Measurements from ENCODE around the gene TNFRSF21. TPM values are rescaled to one million over a fixed set of nuclear protein-coding genes. Genes with fewer than 3 reads are reported as not detected.

TNFRSF21 gene
- total RNA-seq, 1 donor from 2014 or later = 46.3 TPM

DNA sequence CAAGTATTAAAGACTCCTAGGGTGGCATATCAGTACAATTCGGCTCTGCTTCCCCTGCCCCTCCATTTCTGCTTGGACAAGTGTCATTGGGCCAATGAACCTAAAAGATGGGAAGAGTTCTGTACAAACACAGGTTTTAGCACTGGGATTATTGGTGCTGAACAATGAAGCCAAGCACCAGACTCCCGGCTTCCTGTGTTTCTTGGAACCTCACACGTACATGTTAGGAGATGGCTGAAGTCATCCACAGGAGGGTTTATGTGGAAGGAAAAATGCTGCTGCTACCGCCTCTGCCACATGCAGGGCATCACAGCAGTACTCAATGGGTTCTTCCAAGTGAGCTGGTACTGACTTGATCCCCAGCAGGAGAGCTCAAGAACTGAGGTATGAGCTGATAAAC, 49.7 kb downstream of the TNFRSF21 start:
- peaks cover 11% of the 10 kb centered on the region for H3K36me3 Mint-ChIP-seq (ENCODE audit: insufficient read depth)
- no peaks in the 10 kb centered on the region for H3K27me3 Mint-ChIP-seq
- H3K4me3 Mint-ChIP-seq (ENCODE audit: low read depth) = no peak overlapping the region
- TF ChIP-seq, protein P1, sequence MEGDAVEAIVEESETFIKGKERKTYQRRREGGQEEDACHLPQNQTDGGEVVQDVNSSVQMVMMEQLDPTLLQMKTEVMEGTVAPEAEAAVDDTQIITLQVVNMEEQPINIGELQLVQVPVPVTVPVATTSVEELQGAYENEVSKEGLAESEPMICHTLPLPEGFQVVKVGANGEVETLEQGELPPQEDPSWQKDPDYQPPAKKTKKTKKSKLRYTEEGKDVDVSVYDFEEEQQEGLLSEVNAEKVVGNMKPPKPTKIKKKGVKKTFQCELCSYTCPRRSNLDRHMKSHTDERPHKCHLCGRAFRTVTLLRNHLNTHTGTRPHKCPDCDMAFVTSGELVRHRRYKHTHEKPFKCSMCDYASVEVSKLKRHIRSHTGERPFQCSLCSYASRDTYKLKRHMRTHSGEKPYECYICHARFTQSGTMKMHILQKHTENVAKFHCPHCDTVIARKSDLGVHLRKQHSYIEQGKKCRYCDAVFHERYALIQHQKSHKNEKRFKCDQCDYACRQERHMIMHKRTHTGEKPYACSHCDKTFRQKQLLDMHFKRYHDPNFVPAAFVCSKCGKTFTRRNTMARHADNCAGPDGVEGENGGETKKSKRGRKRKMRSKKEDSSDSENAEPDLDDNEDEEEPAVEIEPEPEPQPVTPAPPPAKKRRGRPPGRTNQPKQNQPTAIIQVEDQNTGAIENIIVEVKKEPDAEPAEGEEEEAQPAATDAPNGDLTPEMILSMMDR (IDR thresholded peaks at IDR 0.05; ENCODE audit: unreplicated experiment) = no peak
- no peak for DNase-seq (ENCODE audit: low spot score, unreplicated experiment)
- no peaks in the 10 kb centered on the region for H3K9me3 Mint-ChIP-seq (ENCODE audit: low read depth)
- no peaks in the 10 kb centered on the region for H3K4me1 Mint-ChIP-seq (ENCODE audit: low read depth)
- H3K27ac Mint-ChIP-seq = no peak overlapping the region

DNA sequence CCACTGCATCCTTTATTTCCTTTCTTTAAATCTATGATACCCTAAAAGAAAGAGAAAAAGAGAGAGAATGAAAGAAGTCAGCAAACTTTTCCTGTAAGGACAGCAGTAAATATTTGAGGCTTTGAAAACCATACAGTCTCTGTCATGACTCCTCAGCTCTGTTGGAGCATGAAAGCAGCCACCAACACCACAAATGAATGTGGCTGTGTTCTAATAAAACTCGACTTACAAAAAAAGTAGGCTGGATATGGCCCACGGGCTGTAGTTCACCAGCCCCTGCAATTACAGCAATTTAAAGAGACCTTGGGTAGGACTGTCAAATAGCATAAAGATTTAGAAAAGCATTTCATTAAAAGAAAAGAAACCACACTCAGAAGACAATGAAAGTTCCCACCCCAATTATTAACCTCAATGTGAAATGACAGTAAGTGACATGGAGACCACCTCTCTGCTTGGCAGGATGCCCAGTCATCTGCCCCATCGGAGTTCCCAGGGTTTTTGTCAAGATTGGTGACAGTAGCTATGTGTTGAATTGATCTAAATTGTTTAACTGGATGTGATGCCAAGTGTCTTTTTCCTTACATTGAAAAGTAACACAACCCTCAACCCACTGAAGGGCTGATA, 50.9 kb downstream of the TNFRSF21 start:
- H3K36me3 Mint-ChIP-seq (ENCODE audit: insufficient read depth) = peaks cover 17% of the 10 kb centered on the region
- H3K27ac Mint-ChIP-seq = no peak overlapping the region
- H3K9me3 Mint-ChIP-seq (ENCODE audit: low read depth) = no peaks in the 10 kb centered on the region
- DNase-seq (ENCODE audit: low spot score, unreplicated experiment) = no peak
- TF ChIP-seq, protein P1 (IDR thresholded peaks at IDR 0.05; ENCODE audit: unreplicated experiment) = no peak
- no peak overlapping the region for H3K4me3 Mint-ChIP-seq (ENCODE audit: low read depth)
- H3K4me1 Mint-ChIP-seq (ENCODE audit: low read depth) = no peaks in the 10 kb centered on the region
- no peaks in the 10 kb centered on the region for H3K27me3 Mint-ChIP-seq

DNA sequence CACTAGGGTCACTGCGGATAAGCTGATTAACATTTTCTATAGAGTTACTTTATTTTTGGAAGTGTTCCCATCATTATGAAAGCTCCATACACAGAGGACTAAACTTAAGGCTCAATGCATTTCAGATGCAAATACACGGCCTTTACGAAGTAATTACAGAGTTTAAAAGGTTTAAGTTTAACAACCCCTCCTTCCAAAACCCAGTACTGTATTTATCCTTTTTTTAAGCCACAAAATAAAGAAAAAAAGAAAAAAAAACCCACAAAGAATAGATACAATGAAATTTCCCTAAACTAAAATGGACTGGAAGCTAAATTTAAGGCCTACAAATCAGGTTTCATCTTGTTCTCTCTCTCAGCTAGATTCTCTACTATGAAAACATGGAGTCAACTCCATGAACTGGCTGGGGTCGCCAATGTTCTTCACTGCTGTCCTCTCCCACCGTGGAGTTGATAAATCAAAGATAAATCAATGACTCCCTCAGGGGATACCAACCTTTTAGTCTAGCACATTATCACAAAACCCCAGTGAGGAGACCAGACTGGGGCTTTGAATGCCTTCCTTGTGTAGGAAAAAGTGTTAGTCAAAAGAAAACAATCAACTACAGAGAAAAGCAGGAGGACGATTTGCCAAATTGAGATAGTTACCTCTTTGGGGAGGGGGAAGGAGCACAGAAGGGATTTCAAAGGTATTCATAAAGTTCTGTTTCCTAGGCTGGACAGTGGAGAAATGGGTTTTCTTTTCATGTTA, 52.5 kb downstream of the TNFRSF21 start:
- H3K27ac Mint-ChIP-seq = no peak overlapping the region
- H3K9me3 Mint-ChIP-seq (ENCODE audit: low read depth) = no peaks in the 10 kb centered on the region
- no peak overlapping the region for H3K4me3 Mint-ChIP-seq (ENCODE audit: low read depth)
- DNase-seq (ENCODE audit: low spot score, unreplicated experiment) = no peak
- TF ChIP-seq, protein P1 (IDR thresholded peaks at IDR 0.05; ENCODE audit: unreplicated experiment) = no peak
- no peaks in the 10 kb centered on the region for H3K27me3 Mint-ChIP-seq
- no peaks in the 10 kb centered on the region for H3K4me1 Mint-ChIP-seq (ENCODE audit: low read depth)
- peaks cover 22% of the 10 kb centered on the region for H3K36me3 Mint-ChIP-seq (ENCODE audit: insufficient read depth)

DNA sequence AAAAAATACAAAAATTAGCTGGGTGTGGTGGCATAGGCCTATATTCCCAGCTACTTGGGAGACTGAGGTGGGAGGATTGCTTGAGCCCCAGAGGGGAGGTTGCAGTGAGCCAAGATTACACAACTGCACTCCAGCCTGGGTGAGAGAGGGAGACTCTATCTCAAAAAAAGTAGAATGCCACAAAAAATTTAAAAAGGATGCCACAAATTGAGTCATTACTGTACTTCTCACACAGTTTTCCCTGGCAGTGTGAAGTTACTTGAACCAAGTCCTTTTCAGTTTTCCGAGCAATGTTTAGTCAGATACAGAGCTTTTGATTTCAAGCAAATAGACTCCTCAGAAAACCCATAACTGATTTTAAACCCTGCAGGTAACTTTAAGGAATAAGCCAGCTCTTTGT, 53.3 kb downstream of the TNFRSF21 start:
- Mint-ChIP-seq H3K27me3 (no peaks in the 10 kb centered on the region), H3K9me3 (ENCODE audit: low read depth) (no peaks in the 10 kb centered on the region), H3K4me1 (ENCODE audit: low read depth) (peaks cover 3% of the 10 kb centered on the region), H3K36me3 (ENCODE audit: insufficient read depth) (peaks cover 24% of the 10 kb centered on the region), H3K4me3 (ENCODE audit: low read depth) (no peak overlapping the region), H3K27ac (no peak overlapping the region)
- TF ChIP-seq, protein P1 (IDR thresholded peaks at IDR 0.05; ENCODE audit: unreplicated experiment) = no peak
- DNase-seq (ENCODE audit: low spot score, unreplicated experiment) = no peak

DNA sequence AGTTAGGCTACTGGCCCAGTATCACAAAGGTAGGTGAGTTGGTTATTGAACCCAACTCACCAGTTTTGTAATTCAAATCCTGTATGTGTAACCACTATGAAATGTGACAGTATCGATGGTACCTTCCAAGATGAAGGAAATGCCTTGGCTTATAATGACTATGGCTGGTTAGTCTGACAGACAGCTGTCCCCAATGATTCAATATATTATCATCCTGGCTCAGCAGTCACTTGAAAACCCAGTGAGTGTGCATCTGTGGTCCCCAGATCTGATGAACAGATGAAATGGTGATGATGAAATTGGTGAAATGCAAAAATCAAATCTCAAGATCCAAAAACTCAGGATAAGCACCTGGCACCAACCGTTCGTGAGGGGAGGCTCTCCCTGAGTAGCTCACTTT, 54.8 kb downstream of the TNFRSF21 start:
- DNase-seq (ENCODE audit: low spot score, unreplicated experiment) = no peak
- no peak overlapping the region for H3K27ac Mint-ChIP-seq
- no peaks in the 10 kb centered on the region for H3K27me3 Mint-ChIP-seq
- TF ChIP-seq, protein P1 (IDR thresholded peaks at IDR 0.05; ENCODE audit: unreplicated experiment) = no peak
- peaks cover 12% of the 10 kb centered on the region for H3K4me1 Mint-ChIP-seq (ENCODE audit: low read depth)
- H3K36me3 Mint-ChIP-seq (ENCODE audit: insufficient read depth) = peaks cover 26% of the 10 kb centered on the region
- no peak overlapping the region for H3K4me3 Mint-ChIP-seq (ENCODE audit: low read depth)
- no peaks in the 10 kb centered on the region for H3K9me3 Mint-ChIP-seq (ENCODE audit: low read depth)
